ENCODE results near the gene GPATCH8.
"Not testable (repeated sequence)": the region's sequence is repeated elsewhere in the genome, so short reads cannot be mapped to it uniquely, and the experiment has no call there.

The GPATCH8 gene

DNA sequence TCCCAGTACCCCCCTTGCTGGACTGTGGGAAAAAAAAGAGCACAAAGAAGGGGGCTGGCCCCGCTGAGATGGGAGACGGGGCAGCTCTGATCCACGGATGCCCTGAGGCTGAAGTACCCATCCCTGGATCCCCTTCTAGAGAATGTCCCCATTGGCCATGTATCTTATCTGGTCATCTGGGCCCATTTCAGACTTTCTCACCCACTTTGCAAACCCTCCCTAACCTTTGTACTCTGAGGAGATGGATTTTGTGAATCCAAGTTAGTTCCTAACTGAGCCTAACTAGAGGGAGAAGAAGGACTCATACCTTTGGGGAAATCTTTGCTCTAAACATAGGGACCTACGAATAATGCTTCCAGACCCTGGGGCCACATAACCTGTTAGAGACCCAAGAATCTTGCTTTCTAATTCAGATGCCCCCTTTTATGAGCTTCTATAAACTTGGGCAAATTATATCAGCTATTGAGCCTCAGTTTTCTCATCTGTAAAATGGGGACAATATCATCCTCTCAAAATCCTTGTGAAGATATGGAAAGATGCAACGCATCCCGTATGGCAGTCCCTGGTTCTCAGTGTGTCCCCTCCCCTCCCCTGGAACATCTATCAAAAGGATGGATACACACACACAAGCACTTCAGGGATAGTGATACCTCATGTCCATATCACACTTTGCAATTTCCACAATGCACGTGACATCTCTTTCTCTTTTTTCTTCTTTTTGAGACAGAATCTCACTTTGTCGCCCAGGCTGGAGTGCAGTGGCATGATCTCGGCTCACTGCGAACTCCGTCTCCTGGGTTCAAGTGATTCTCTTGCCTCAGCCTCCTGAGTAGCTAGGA lies 37.3 kb upstream of the GPATCH8 start:
- no peak for DNase-seq (ENCODE audit: insufficient read length)
- FAIRE-seq: no peak
- TF ChIP-seq POLR2A (IDR thresholded peaks at IDR 0.05; ENCODE audit: low read depth, low read length) (no peak), POLR2AphosphoS5 (IDR thresholded peaks at IDR 0.05; ENCODE audit: low read depth, low read length) (no peak), TAF1 (IDR thresholded peaks at IDR 0.05; ENCODE audit: borderline replicate concordance, low read depth, low read length) (no peak)

GRCh38 chr17:44539673-44540072 lies 36.5 kb upstream of the GPATCH8 start:
- DNase-seq (ENCODE audit: insufficient read length) (no peak), FAIRE-seq (no peak)
- TF ChIP-seq POLR2AphosphoS5 (IDR thresholded peaks at IDR 0.05; ENCODE audit: low read depth, low read length) (no peak), POLR2A (IDR thresholded peaks at IDR 0.05; ENCODE audit: low read depth, low read length) (no peak), TAF1 (IDR thresholded peaks at IDR 0.05; ENCODE audit: borderline replicate concordance, low read depth, low read length) (no peak)

DNA sequence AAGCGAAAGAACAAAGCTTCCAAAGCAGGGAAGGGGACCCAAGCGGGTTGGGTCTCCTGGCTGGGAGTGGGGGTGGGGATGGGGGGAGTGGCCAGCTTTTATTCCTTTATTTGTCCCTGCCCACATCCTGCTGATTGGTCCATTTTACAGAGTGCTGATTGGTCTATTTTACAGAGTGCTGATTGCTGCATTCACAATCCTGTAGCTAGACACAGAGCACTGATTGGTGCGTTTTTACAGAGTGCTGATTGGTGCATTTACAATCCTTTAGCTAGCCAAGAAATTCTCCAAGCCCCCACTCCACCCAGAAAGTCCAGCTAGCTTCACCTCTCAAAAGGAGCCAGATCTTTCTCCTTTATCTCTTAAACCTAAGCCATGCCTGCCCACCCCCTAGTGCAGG lies 34.7 kb upstream of the GPATCH8 start:
- DNase-seq (ENCODE audit: insufficient read length); FAIRE-seq: not testable (repeated sequence)

DNA sequence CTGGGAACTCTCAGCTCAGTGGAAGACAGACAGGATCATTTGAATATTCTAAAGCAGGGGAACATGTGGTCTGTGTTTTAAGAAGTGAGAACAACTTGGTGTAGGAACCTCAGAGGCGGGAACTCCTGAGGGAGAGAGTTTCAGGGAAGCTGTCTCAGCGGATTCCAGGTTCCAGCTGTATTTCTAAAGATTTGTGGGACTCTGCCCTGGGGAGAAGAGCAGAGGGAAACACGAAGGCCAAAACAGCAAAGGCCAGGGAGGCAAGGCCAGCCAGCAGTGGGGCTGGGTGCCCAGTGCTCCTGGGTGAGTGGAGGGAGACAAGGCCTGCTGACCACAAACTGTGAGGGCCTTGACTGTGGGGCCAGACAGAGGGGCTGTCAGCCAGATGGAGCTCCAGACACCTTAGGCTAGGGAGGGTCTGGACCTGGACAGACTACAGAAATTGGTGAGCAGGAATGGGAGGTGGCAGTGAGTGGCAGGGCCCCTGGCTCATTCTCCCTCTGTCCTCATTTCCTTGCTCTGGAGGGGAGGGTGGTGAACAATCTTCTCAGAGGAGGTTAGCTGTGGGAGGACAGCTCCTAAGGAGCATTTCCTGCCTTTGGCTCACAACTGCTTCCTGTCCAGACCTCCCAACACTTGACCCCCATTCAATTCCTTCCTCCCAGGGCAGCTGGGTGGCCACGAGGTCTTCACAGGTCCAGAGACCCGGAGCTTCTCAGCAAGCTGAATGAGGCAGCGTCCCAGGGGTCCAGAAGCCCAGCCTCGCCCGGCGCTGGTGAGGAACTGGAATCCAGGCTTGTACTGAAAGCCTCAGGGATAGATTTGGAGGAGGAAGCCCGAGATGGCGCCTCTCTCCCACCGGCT lies 33.1 kb upstream of the GPATCH8 start:
- FAIRE-seq (peak; percentile 74), DNase-seq (ENCODE audit: insufficient read length) (no peak)
- no peak for TF ChIP-seq POLR2AphosphoS5 (IDR thresholded peaks at IDR 0.05; ENCODE audit: low read depth, low read length)
- TF ChIP-seq POLR2A (IDR thresholded peaks at IDR 0.05; ENCODE audit: low read depth, low read length): no peak
- TF ChIP-seq TAF1 (IDR thresholded peaks at IDR 0.05; ENCODE audit: borderline replicate concordance, low read depth, low read length): no peak

DNA sequence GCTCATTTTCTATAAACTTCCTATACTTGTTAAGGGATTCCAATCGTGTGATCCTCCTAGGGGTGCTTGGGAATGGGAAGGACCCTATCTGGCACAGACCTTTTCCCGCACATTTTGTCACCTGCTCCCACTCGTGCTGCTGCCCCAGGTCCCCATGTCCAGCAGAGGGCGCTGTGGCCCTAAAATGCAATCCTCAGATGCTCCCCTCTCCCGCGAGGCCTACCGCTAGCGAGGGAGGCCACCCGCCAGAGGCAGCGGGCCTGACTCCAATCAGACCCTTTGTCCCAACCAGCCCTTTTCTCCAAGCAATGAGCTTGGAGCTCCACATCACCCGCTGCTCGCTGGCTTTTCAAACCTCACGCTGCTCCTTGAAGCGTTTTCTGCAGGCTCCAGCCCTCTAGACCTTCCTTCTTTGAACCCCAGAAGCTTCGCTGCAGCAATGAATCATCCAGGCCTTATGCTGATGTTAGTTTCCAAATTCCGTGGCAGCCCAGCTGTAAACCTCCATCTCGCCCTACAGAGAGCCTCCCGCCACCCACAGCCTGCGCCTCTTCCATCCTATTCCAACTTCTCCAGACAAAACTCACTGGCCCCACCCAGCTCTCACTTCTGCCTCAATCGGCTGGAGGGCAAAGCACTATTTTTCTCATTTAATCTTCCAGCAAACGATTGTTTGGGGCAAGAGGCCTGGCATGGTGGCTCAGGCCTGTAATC lies 30.5 kb upstream of the GPATCH8 start:
- DNase-seq (ENCODE audit: insufficient read length) (peak; percentile 89), FAIRE-seq (peak; percentile 93)
- no peak for TF ChIP-seq TAF1 (IDR thresholded peaks at IDR 0.05; ENCODE audit: borderline replicate concordance, low read depth, low read length)

- TF ChIP-seq POLR2A (IDR thresholded peaks at IDR 0.05; ENCODE audit: low read depth, low read length) (no peak), POLR2AphosphoS5 (IDR thresholded peaks at IDR 0.05; ENCODE audit: low read depth, low read length) (no peak), TAF1 (IDR thresholded peaks at IDR 0.05; ENCODE audit: borderline replicate concordance, low read depth, low read length) (no peak)
- DNase-seq (ENCODE audit: insufficient read length) (no peak), FAIRE-seq (no peak)
Measured at GRCh38 chr17:44530896-44531418, 27.8 kb upstream of the GPATCH8 start.

GRCh38 chr17:44529864-44530263 lies 26.7 kb upstream of the GPATCH8 start:
- no peak for FAIRE-seq
- no peak for TF ChIP-seq POLR2A (IDR thresholded peaks at IDR 0.05; ENCODE audit: low read depth, low read length)
- TF ChIP-seq TAF1 (IDR thresholded peaks at IDR 0.05; ENCODE audit: borderline replicate concordance, low read depth, low read length): no peak
- no peak for TF ChIP-seq POLR2AphosphoS5 (IDR thresholded peaks at IDR 0.05; ENCODE audit: low read depth, low read length)
- DNase-seq (ENCODE audit: insufficient read length): no peak

GRCh38 chr17:44527954-44528353 lies 24.7 kb upstream of the GPATCH8 start:
- no peak for DNase-seq (ENCODE audit: insufficient read length)
- no peak for FAIRE-seq
- TF ChIP-seq TAF1 (IDR thresholded peaks at IDR 0.05; ENCODE audit: borderline replicate concordance, low read depth, low read length): no peak
- no peak for TF ChIP-seq POLR2A (IDR thresholded peaks at IDR 0.05; ENCODE audit: low read depth, low read length)
- TF ChIP-seq POLR2AphosphoS5 (IDR thresholded peaks at IDR 0.05; ENCODE audit: low read depth, low read length): no peak

DNA sequence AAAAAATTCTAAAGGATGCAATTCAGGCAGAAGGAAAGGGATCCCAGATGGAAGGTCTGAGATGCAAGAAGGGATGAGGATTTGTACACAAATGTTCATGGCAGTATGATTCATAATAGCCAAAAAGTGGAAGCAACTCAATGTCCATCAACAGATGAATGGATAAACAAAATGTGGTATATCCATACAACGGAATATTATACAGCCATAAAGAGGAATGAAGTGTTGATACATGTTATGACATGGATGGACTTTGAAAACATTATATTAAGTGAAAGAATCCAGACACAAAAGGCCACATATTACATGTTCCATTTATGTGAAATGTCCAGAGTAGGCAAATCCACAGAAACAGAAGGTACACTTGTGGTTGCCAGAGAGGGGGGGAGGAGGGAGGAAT lies 23.9 kb upstream of the GPATCH8 start:
- FAIRE-seq: no peak

GRCh38 chr17:44523672-44523972 lies 20.4 kb upstream of the GPATCH8 start:
- FAIRE-seq: no peak
- no peak for TF ChIP-seq POLR2AphosphoS5 (IDR thresholded peaks at IDR 0.05; ENCODE audit: low read depth, low read length)
- TF ChIP-seq TAF1 (IDR thresholded peaks at IDR 0.05; ENCODE audit: borderline replicate concordance, low read depth, low read length): no peak
- TF ChIP-seq POLR2A (IDR thresholded peaks at IDR 0.05; ENCODE audit: low read depth, low read length): no peak
- DNase-seq (ENCODE audit: insufficient read length): no peak

More for the DNA sequence above, 23.9 kb upstream of the GPATCH8 start:
- DNase-seq (ENCODE audit: insufficient read length): no peak
- TF ChIP-seq POLR2A (IDR thresholded peaks at IDR 0.05; ENCODE audit: low read depth, low read length) (no peak), POLR2AphosphoS5 (IDR thresholded peaks at IDR 0.05; ENCODE audit: low read depth, low read length) (no peak), TAF1 (IDR thresholded peaks at IDR 0.05; ENCODE audit: borderline replicate concordance, low read depth, low read length) (no peak)

GRCh38 chr17:44522883-44523671 lies 19.9 kb upstream of the GPATCH8 start:
- TF ChIP-seq POLR2A (IDR thresholded peaks at IDR 0.05; ENCODE audit: low read depth, low read length): no peak
- no peak for TF ChIP-seq POLR2AphosphoS5 (IDR thresholded peaks at IDR 0.05; ENCODE audit: low read depth, low read length)
- TF ChIP-seq TAF1 (IDR thresholded peaks at IDR 0.05; ENCODE audit: borderline replicate concordance, low read depth, low read length): no peak
- FAIRE-seq (peak; percentile 68), DNase-seq (ENCODE audit: insufficient read length) (peak; percentile 63)

Measured in GM12892 (cell line).